ENCODE measurements around the gene PDZK1IP1. TPM values are rescaled to one million over a fixed set of nuclear protein-coding genes. Genes with fewer than 3 reads are reported as not detected.
A peak's percentile ranks its signal among the peaks of the same experiment; 100 is the strongest.

Gene PDZK1IP1
- total and polyA plus RNA-seq, 2 of the 13 experiments (the other 11 are each of a cell fraction or from before 2014, with no cell fraction given): 0.24 to 1.6 TPM

DNA sequence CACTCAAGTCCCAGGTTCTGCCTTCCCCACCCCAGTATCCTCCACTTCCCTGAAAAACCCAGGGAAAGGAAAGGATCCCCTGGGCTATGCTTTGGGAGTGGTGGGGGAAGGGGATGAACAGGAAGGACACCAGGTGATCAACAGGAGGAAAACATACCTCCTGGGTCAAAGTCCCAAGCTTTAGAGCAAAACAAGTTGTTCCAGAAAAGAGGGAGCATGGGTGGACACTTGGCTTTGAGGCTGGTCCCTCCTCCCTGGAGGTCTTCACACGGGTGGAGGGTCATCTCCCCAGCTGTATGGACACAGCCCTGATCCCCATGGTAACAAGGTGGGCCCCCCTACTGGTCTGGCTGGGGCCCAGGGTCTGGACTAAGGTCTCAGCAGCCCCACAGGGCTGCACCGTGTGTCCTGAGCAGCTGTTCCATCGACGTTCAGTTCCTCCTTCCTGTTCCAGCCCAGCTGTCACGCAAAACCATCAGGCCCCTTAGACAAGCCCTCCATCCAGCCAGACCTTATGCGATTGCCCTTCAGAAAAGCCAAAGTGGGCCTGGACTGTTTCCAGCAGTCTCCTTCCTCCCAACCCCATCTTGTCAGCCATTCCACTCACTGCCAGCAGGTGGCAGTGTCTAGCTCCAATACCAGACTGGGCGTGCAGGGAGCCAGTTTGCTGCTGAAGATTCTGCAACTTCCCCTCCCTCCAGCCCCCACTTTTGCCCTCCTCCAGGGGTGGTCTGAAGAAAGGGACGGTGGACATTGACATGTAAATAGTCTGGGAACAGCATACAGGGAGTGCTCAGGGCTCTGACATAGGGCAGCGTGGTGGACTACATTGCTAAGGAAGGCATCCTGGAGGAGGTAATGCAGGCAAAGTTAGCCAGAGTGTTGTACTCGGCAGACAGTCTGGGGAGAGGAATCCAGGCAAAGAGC lies 2.9 kb upstream of the PDZK1IP1 start (continued):
- TF ChIP-seq, protein P1, sequence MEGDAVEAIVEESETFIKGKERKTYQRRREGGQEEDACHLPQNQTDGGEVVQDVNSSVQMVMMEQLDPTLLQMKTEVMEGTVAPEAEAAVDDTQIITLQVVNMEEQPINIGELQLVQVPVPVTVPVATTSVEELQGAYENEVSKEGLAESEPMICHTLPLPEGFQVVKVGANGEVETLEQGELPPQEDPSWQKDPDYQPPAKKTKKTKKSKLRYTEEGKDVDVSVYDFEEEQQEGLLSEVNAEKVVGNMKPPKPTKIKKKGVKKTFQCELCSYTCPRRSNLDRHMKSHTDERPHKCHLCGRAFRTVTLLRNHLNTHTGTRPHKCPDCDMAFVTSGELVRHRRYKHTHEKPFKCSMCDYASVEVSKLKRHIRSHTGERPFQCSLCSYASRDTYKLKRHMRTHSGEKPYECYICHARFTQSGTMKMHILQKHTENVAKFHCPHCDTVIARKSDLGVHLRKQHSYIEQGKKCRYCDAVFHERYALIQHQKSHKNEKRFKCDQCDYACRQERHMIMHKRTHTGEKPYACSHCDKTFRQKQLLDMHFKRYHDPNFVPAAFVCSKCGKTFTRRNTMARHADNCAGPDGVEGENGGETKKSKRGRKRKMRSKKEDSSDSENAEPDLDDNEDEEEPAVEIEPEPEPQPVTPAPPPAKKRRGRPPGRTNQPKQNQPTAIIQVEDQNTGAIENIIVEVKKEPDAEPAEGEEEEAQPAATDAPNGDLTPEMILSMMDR (CRISPR knock-in tag; IDR thresholded peaks at IDR 0.05): peak; percentile 98
- peak; percentile 23 for TF ChIP-seq JARID2 (CRISPR knock-in tag; IDR thresholded peaks at IDR 0.05; ENCODE audit: insufficient replicate concordance)
- TF ChIP-seq, protein P2, sequence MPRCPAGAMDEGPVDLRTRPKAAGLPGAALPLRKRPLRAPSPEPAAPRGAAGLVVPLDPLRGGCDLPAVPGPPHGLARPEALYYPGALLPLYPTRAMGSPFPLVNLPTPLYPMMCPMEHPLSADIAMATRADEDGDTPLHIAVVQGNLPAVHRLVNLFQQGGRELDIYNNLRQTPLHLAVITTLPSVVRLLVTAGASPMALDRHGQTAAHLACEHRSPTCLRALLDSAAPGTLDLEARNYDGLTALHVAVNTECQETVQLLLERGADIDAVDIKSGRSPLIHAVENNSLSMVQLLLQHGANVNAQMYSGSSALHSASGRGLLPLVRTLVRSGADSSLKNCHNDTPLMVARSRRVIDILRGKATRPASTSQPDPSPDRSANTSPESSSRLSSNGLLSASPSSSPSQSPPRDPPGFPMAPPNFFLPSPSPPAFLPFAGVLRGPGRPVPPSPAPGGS (CRISPR knock-in tag; IDR thresholded peaks at IDR 0.05): 0 out of 2 replicates have a peak, but pooled peaks have one; percentile 30
- no peak for TF ChIP-seq ZSCAN30 (CRISPR knock-in tag; IDR thresholded peaks at IDR 0.05)
- TF ChIP-seq, protein P3, sequence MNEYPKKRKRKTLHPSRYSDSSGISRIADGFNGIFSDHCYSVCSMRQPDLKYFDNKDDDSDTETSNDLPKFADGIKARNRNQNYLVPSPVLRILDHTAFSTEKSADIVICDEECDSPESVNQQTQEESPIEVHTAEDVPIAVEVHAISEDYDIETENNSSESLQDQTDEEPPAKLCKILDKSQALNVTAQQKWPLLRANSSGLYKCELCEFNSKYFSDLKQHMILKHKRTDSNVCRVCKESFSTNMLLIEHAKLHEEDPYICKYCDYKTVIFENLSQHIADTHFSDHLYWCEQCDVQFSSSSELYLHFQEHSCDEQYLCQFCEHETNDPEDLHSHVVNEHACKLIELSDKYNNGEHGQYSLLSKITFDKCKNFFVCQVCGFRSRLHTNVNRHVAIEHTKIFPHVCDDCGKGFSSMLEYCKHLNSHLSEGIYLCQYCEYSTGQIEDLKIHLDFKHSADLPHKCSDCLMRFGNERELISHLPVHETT (CRISPR knock-in tag; conservative IDR thresholded peaks at IDR 0.05): no peak
- no peak for TF ChIP-seq ZNF383 (CRISPR knock-in tag; IDR thresholded peaks at IDR 0.05; ENCODE audit: borderline replicate concordance)
- no peak for TF ChIP-seq NFKBIZ (CRISPR knock-in tag; IDR thresholded peaks at IDR 0.05)
- TF ChIP-seq ZEB1 (IDR thresholded peaks at IDR 0.05; ENCODE audit: insufficient replicate concordance, low read depth): peak; percentile 59
- no peak for TF ChIP-seq ATAD3A (CRISPR knock-in tag; IDR thresholded peaks at IDR 0.05)
- peak; percentile 91 for TF ChIP-seq ETV5 (CRISPR knock-in tag; IDR thresholded peaks at IDR 0.05; ENCODE audit: borderline replicate concordance)
- TF ChIP-seq POLR2A (IDR thresholded peaks at IDR 0.05; ENCODE audit: insufficient read depth in 1 of 2, low read depth in 2 of 2, low read length in 2 of 2): peak; percentile 67 to 76
- TF ChIP-seq, protein P4, sequence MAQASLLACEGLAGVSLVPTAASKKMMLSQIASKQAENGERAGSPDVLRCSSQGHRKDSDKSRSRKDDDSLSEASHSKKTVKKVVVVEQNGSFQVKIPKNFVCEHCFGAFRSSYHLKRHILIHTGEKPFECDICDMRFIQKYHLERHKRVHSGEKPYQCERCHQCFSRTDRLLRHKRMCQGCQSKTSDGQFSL (CRISPR knock-in tag; IDR thresholded peaks at IDR 0.05): no peak; the same call in 1 of the 2 replicates
- TF ChIP-seq ZNF446 (CRISPR knock-in tag; IDR thresholded peaks at IDR 0.05): no peak
- no peak; the same call in 1 of the 2 replicates for TF ChIP-seq SALL2 (CRISPR knock-in tag; IDR thresholded peaks at IDR 0.05)
- TF ChIP-seq ZNF17 (CRISPR knock-in tag; IDR thresholded peaks at IDR 0.05): no peak
- TF ChIP-seq RNF2 (conservative IDR thresholded peaks at IDR 0.05; ENCODE audit: low read depth): no peak
- peak; percentile 19; the same call in 1 of the 2 replicates for TF ChIP-seq TAF1 (CRISPR knock-in tag; IDR thresholded peaks at IDR 0.05)
- TF ChIP-seq ZNF230 (CRISPR knock-in tag; IDR thresholded peaks at IDR 0.05): no peak
- peak; percentile 82 for TF ChIP-seq IRF2 (CRISPR knock-in tag; IDR thresholded peaks at IDR 0.05)
- TF ChIP-seq, protein P5, sequence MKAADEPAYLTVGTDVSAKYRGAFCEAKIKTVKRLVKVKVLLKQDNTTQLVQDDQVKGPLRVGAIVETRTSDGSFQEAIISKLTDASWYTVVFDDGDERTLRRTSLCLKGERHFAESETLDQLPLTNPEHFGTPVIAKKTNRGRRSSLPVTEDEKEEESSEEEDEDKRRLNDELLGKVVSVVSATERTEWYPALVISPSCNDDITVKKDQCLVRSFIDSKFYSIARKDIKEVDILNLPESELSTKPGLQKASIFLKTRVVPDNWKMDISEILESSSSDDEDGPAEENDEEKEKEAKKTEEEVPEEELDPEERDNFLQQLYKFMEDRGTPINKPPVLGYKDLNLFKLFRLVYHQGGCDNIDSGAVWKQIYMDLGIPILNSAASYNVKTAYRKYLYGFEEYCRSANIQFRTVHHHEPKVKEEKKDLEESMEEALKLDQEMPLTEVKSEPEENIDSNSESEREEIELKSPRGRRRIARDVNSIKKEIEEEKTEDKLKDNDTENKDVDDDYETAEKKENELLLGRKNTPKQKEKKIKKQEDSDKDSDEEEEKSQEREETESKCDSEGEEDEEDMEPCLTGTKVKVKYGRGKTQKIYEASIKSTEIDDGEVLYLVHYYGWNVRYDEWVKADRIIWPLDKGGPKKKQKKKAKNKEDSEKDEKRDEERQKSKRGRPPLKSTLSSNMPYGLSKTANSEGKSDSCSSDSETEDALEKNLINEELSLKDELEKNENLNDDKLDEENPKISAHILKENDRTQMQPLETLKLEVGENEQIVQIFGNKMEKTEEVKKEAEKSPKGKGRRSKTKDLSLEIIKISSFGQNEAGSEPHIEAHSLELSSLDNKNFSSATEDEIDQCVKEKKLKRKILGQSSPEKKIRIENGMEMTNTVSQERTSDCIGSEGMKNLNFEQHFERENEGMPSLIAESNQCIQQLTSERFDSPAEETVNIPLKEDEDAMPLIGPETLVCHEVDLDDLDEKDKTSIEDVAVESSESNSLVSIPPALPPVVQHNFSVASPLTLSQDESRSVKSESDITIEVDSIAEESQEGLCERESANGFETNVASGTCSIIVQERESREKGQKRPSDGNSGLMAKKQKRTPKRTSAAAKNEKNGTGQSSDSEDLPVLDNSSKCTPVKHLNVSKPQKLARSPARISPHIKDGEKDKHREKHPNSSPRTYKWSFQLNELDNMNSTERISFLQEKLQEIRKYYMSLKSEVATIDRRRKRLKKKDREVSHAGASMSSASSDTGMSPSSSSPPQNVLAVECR (CRISPR knock-in tag; IDR thresholded peaks at IDR 0.05; ENCODE audit: borderline replicate concordance): peak; percentile 53; the same call in 1 of the 2 replicates
- peak; percentile 57 for TF ChIP-seq ZFP90 (CRISPR knock-in tag; IDR thresholded peaks at IDR 0.05; ENCODE audit: borderline replicate concordance)

All from HepG2 (cell line).